ENCODE measurements around the gene POU6F1. TPM values are rescaled to one million over a fixed set of nuclear protein-coding genes. Genes with fewer than 3 reads are reported as not detected.
A peak's percentile ranks its signal among the peaks of the same experiment; 100 is the strongest.

Gene POU6F1
- total RNA-seq, 2 experiments from 2014 or later, result 12.1 to 12.4 TPM

DNA sequence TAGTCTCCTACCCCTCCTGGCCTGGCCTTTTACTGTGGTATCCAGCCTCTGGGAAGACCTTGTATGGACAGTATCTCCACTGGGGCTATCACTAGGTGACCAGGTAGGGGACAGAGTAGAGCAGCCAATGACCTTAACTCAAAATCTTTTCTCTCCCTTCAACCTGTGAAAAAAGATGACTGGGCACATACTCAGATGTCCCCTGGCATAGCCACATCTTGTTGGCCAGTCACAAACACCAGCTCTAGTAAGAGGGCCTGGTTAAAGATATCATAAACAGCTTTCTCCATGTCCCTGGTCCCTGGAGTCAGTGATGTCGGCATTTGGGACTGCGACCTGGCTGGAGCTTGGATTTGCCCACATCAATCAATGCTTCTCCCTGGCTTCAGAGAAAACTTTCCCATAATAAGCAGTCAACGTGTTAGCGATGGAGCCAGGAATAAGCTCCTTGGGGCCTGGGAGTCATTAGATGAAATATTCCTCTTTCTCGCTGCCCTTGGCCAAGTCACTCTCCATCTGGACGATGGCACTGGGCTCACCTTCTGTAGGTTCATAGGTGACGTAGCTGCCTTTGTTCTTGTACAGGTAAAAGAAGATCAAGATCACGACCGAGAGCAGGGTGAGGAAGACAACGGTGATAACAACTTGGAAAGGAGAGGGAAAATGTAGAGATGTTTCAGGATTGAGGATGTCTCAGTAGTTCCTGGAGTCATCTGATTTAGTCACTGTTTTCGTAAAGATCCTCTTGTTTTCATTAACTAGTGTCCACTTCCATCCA is 27.8 kb upstream of the POU6F1 start:
- peak overlapping the region; percentile 15 for H3K4me3 Mint-ChIP-seq
- POLR2A ChIA-PET, result interaction anchor here (0.7 to 1.0 kb wide), 2 partner anchors 25 to 524 kb away, joined by 4 read pairs; no protein-coding TSS in a partner anchor

DNA sequence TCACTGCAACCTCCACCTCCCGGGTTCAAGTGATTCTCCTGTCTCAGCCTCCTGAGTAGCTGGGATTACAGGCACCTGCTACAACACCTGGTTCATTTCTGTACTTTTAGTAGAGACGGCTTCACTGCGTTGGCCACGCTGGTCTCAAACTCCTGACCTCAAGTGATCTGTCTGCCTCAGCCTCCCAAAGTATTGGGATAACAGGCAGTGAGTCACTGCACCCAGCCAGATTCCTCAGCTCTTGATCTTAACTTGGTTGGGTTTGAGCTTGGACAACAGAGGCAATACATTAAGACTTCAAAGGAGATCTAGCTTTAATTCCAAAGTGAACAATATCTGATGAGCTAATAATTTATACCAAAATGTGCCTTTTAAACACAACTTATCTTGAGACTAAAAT is 26.4 kb upstream of the POU6F1 start:
- Mint-ChIP-seq H3K4me3 (no peak overlapping the region), H3K9me3 (no peaks in the 10 kb centered on the region), H3K36me3 (peaks cover 34% of the 10 kb centered on the region), H3K27ac (peak overlapping the region; percentile 71), H3K4me1 (ENCODE audit: low read depth) (peaks cover 58% of the 10 kb centered on the region), H3K27me3 (no peaks in the 10 kb centered on the region)
- ChIA-PET CTCF (interaction anchor here (0.6 to 4.7 kb wide), 4 partner anchors 8 to 46 kb away, joined by 3 to 29 read pairs (median 3); no protein-coding TSS in a partner anchor), POLR2A (interaction anchor here (1.3 kb wide), 1 partner anchor 25 kb away, joined by 4 read pairs; no protein-coding TSS in a partner anchor)
- no peak for DNase-seq
- intact Hi-C loops (cut with micrococcal nuclease), result loop anchor here (10.0 kb wide), 1 partner anchor 479 kb away; the partner anchor contains the start of gene ATF1

More for the DNA sequence above, 27.8 kb upstream of the POU6F1 start:
- Mint-ChIP-seq H3K4me1 (ENCODE audit: low read depth) (peaks cover 51% of the 10 kb centered on the region), H3K27ac (peak overlapping the region; percentile 85), H3K36me3 (peaks cover 23% of the 10 kb centered on the region), H3K27me3 (no peaks in the 10 kb centered on the region), H3K9me3 (no peaks in the 10 kb centered on the region)
- CTCF ChIA-PET, result interaction anchor here (0.9 to 1.9 kb wide), 3 partner anchors 17 to 844 kb away, joined by 3 to 7 read pairs (median 6); no protein-coding TSS in a partner anchor
- intact Hi-C loops (cut with micrococcal nuclease), result loop anchor here (2.0 to 10.0 kb wide), 2 partner anchors 163 to 481 kb away; partner anchors contain the start of genes ATF1 and CSRNP2
- no peak for DNase-seq

DNA sequence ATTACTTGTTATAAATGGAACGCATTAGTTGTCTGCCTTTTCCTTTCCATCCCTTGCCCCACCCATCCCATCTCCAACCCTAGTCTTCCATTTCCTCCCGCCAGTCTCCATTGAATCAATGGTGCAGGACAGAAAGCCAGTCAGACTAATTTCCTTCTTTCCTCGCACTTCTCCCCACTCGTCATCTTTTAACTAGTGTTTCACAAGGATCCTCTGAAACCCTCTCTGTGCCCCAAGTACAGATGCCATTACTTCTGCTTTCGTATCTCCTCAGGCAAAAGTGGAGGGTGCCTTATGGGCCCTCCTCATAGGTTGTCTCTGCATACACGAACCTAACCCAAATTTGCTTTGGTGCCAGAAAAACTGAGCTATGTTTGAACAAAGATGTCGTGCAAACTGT is 25.0 kb upstream of the POU6F1 start:
- no peak overlapping the region for H3K4me3 Mint-ChIP-seq
- H3K27ac Mint-ChIP-seq, result peak overlapping the region; percentile 2
- no peaks in the 10 kb centered on the region for H3K27me3 Mint-ChIP-seq
- H3K4me1 Mint-ChIP-seq (ENCODE audit: low read depth), result peaks cover 58% of the 10 kb centered on the region
- H3K36me3 Mint-ChIP-seq, result peaks cover 38% of the 10 kb centered on the region
- no peak for DNase-seq
- H3K9me3 Mint-ChIP-seq, result no peaks in the 10 kb centered on the region
- POLR2A ChIA-PET, result no interaction called here
- intact Hi-C loops (cut with micrococcal nuclease), result loop anchor here (10.0 kb wide), 1 partner anchor 478 kb away; the partner anchor contains the start of gene ATF1
- CTCF ChIA-PET, result interaction anchor here (4.7 kb wide), 1 partner anchor 9 kb away, joined by 29 read pairs; no protein-coding TSS in a partner anchor

DNA sequence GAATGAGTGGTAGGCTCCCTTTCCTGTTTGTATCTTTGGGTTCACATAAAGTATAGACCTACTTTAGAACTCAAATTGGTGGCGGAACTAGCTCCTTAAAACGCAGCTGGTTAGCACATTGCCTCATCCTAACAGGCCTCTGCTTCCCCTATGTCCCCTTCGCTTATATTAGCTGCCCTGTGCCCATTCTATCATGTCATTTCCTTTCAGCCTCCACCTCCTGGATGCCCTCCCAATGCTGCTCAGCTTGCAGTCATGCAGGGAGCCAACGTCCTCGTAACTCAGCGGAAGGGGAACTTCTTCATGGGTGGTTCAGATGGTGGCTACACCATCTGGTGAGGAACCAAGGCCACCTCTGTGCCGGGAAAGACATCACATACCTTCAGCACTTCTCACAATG is 24.3 kb upstream of the POU6F1 start:
- Mint-ChIP-seq H3K9me3 (no peaks in the 10 kb centered on the region), H3K36me3 (peaks cover 38% of the 10 kb centered on the region), H3K4me3 (no peak overlapping the region), H3K4me1 (ENCODE audit: low read depth) (peaks cover 53% of the 10 kb centered on the region), H3K27ac (no peak overlapping the region), H3K27me3 (no peaks in the 10 kb centered on the region)
- no peak for DNase-seq
- CTCF ChIA-PET, result interaction anchor here (1.0 to 4.7 kb wide), 3 partner anchors 10 to 99 kb away, joined by 3 to 29 read pairs (median 3); no protein-coding TSS in a partner anchor
- intact Hi-C loops (cut with micrococcal nuclease), result loop anchor here (10.0 kb wide), 1 partner anchor 477 kb away; the partner anchor contains the start of gene ATF1
- POLR2A ChIA-PET, result interaction anchor here (0.6 to 0.8 kb wide), 2 partner anchors 189 to 193 kb away, joined by 3 read pairs; no protein-coding TSS in a partner anchor

DNA sequence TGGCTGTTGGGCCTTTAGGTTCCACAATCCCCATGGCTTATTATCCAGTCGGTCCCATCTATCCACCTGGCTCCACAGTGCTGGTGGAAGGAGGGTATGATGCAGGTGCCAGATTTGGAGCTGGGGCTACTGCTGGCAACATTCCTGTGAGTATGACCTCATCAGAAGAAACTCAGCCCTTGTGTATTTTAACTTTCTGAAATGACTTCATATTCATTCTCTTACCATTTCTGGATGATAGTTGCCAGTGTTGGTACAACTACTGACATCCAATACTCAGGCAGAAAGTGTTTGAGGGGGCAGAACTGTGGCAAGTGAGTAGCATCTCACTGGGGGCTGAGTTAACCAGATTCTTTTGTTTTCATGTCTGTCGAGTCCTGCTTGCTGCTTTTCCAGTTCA is 23.1 kb upstream of the POU6F1 start:
- Mint-ChIP-seq H3K27me3 (no peaks in the 10 kb centered on the region), H3K36me3 (peaks cover 38% of the 10 kb centered on the region), H3K4me1 (ENCODE audit: low read depth) (peaks cover 42% of the 10 kb centered on the region), H3K4me3 (no peak overlapping the region), H3K27ac (peak overlapping the region; percentile 98), H3K9me3 (no peaks in the 10 kb centered on the region)
- CTCF ChIA-PET, result interaction anchor here (0.5 to 4.7 kb wide), 3 partner anchors 11 to 188 kb away, joined by 3 to 29 read pairs (median 4); no protein-coding TSS in a partner anchor
- DNase-seq, result no peak
- intact Hi-C loops (cut with micrococcal nuclease), result loop anchor here (10.0 kb wide), 1 partner anchor 476 kb away; the partner anchor contains the start of gene ATF1
- POLR2A ChIA-PET, result interaction anchor here (1.0 kb wide), 1 partner anchor 23 kb away, joined by 3 read pairs; the partner anchor contains the start of gene POU6F1

DNA sequence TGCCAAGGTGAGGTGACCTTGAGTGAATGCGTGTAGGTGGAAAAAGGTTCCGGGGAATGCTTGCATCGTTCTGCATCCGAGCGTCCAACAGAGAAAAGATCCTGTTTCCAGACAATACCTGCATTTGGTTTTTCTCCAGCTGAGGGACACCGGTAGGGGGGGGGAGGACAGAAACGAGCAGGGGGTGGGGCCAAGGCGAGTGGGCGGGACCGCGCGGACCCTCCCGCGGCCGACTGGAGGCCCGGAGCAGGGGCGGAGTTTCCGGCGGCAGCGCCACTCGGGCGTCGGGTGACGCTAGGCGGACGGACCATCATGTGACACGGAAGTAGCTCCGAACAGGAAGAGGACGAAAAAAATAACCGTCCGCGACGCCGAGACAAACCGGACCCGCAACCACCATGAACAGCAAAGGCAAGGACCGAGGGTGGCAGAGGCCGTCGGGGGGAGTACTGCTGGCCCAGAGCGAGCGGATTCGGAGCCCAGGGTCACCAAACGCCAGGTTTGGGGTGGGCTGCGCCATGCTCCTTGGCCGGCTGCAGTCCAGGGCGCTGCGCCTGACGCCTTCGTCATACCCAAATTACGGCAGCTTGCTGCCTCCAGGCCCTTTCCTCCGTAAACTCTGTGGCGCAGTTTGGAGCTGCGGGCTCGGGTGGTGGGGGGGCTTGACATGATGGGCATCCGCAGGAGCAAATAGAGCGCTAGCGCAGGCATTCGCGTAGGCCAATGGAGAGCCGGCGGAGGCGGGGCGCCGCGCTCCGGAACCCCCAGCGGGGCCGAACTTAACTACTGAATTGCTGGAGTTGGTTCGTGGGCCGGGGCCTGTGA is 20.9 kb upstream of the POU6F1 start, which contains the start of gene DAZAP2:
DAZAP2 (plus strand) TSS at position 317 of the 825 bp plus-strand sequence; CDS start at position 399, 82 bp downstream.
- intact Hi-C loops (cut with micrococcal nuclease), result loop anchor here (1.0 to 2.0 kb wide), 5 partner anchors 20 to 214 kb away; partner anchors contain the start of genes CSRNP2, LETMD1, POU6F1 and TFCP2
- POLR2A ChIA-PET, result interaction anchor here (0.6 to 2.2 kb wide), 14 partner anchors 8 to 223 kb away, joined by 3 to 16 read pairs (median 4); partner anchors contain the start of genes CSRNP2, POU6F1 and SLC11A2
- peak within 1 kb of the TSS; percentile 98 for H3K27ac Mint-ChIP-seq
- CTCF ChIA-PET, result interaction anchor here (0.7 to 3.0 kb wide), 10 partner anchors 10 to 474 kb away, joined by 3 to 17 read pairs (median 4); partner anchors contain the start of genes POU6F1 and SMAGP
- peaks cover 33% of the 10 kb centered on the region for H3K4me1 Mint-ChIP-seq (ENCODE audit: low read depth)
- peak within 1 kb of the TSS; percentile 94 for H3K4me3 Mint-ChIP-seq
- peaks cover 33% of the 10 kb centered on the region for H3K36me3 Mint-ChIP-seq
- no peaks in the 10 kb centered on the region for H3K27me3 Mint-ChIP-seq
- no peaks in the 10 kb centered on the region for H3K9me3 Mint-ChIP-seq
- peak; percentile 97 for DNase-seq

DNA sequence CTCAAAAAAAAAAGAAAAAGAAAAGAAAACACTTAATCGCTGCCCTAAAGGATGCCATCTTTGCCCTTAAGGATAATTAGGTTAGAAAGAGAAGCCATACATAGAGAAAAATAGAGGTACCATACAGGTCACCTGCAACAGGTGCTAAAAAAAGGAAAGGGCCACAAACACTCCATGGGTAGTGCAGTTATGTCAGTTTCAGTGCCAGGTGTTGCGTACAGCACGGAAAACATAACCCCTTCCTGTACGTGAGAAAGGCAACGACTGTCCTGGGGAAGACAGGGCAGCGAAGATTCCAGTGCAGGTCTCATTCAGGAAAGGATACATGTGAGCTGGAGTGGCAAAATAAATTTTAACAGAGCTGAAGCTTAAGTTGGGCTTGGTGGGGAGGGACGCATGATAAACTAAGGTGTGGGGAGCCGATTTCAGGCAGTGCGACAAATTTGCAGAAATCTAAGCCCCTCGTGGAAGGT is 20.2 kb upstream of the POU6F1 start:
- H3K9me3 Mint-ChIP-seq, result no peaks in the 10 kb centered on the region
- DNase-seq, result no peak
- H3K27ac Mint-ChIP-seq, result peak overlapping the region; percentile 98
- intact Hi-C loops (cut with micrococcal nuclease), result loop anchor here (1.0 to 2.0 kb wide), 5 partner anchors 20 to 213 kb away; partner anchors contain the start of genes CSRNP2, LETMD1, POU6F1 and TFCP2
- ChIA-PET CTCF (interaction anchor here (1.0 to 3.0 kb wide), 8 partner anchors 9 to 473 kb away, joined by 3 to 17 read pairs (median 5); partner anchors contain the start of genes POU6F1 and SMAGP), POLR2A (interaction anchor here (0.6 to 2.2 kb wide), 12 partner anchors 8 to 222 kb away, joined by 3 to 16 read pairs (median 4); partner anchors contain the start of genes CSRNP2, POU6F1 and SLC11A2)
- peaks cover 33% of the 10 kb centered on the region for H3K36me3 Mint-ChIP-seq
- peaks cover 32% of the 10 kb centered on the region for H3K4me1 Mint-ChIP-seq (ENCODE audit: low read depth)
- H3K27me3 Mint-ChIP-seq, result no peaks in the 10 kb centered on the region
- H3K4me3 Mint-ChIP-seq, result peak overlapping the region; percentile 94

DNA sequence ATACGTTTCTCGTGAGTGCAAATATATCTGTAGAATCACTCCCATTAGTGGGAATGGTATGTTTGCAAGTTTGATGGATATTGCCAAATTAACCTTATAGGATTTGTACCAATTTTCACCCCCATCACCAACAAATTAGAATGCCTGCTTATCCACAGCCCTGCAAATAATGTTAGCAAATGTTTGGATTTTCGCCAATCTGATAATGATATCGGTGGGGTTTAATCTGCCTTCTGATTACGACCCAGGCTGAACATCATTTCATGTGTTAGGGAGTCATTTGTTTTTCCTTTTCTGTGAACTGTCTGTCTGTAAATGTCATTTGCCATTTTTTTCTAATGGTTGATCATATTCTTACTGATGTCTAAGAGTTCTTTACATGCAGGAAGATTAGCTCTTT is 16.7 kb upstream of the POU6F1 start:
- Mint-ChIP-seq H3K27me3 (no peaks in the 10 kb centered on the region), H3K4me1 (ENCODE audit: low read depth) (peaks cover 8% of the 10 kb centered on the region), H3K27ac (no peak overlapping the region), H3K4me3 (no peak overlapping the region), H3K9me3 (no peaks in the 10 kb centered on the region), H3K36me3 (peaks cover 4% of the 10 kb centered on the region)
- intact Hi-C loops (cut with micrococcal nuclease), result no loop called here
- POLR2A ChIA-PET, result no interaction called here
- DNase-seq, result no peak
- CTCF ChIA-PET, result interaction anchor here (0.9 kb wide), 1 partner anchor 15 kb away, joined by 3 read pairs; no protein-coding TSS in a partner anchor

DNA sequence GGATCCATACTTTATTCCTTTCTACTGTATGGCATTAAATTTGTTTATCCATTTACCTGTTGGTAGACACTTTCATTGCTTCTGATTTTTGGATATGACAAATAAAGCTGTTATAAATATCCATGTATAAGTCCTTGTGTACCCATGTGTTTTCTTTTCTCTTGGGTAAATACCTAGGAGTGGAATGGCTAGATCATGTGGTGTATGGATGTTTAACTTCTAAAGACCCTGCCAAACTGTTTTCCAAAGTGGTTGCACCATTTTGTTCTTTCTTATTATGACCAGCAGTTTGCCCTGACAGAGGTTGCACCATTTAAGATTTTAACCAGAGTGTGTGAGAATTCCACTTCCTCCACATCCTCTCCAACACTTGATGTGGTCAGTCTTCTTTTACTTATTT is 14.8 kb upstream of the POU6F1 start:
- Mint-ChIP-seq H3K27ac (no peak overlapping the region), H3K9me3 (no peaks in the 10 kb centered on the region), H3K36me3 (no peaks in the 10 kb centered on the region), H3K4me1 (ENCODE audit: low read depth) (no peaks in the 10 kb centered on the region), H3K27me3 (no peaks in the 10 kb centered on the region), H3K4me3 (no peak overlapping the region)
- POLR2A ChIA-PET, result no interaction called here
- CTCF ChIA-PET, result no interaction called here
- intact Hi-C loops (cut with micrococcal nuclease), result no loop called here
- no peak for DNase-seq

DNA sequence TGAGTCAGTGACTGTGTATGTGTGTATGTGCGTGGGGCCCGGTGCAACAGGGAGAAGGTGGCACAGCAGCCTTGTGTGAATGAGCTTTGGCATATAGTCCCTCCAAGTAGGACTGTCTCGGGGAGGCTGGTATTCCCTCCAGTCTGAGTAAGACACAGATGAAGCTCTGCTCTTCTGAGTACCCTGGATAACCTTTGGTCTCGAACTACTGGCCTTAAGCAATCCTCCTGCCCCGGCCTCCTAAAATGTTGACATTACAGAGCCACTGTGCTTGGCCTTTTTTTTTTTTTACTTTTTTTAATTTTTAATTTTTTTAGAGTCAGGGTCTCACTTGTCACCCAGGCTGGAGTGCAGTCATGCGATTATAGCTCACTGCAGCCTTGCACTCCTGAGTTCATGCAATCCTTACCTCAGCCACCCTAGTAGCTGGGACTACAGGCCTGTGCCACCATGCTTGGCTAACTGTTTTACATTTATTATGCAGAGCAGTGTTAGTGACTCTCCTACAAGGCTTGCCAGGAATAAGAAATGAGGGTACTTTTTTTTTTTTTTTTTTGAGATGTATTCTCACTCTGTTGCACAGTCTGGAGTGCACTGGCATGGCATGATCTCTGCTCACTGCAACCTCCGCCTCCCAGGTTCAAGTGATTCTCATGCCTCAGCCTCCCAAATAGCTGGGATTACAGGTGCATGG is 11.4 kb upstream of the POU6F1 start:
- CTCF ChIA-PET, result interaction anchor here (0.8 to 1.3 kb wide), 3 partner anchors 9 to 112 kb away, joined by 3 to 5 read pairs (median 4); partner anchors contain the start of gene DAZAP2
- Mint-ChIP-seq H3K4me3 (no peak overlapping the region), H3K9me3 (no peaks in the 10 kb centered on the region), H3K36me3 (no peaks in the 10 kb centered on the region), H3K27ac (no peak overlapping the region), H3K4me1 (ENCODE audit: low read depth) (peaks cover 2% of the 10 kb centered on the region), H3K27me3 (no peaks in the 10 kb centered on the region)
- no peak for DNase-seq
- intact Hi-C loops (cut with micrococcal nuclease), result no loop called here
- POLR2A ChIA-PET, result interaction anchor here (1.0 kb wide), 1 partner anchor 9 kb away, joined by 3 read pairs; the partner anchor contains the start of gene DAZAP2

All from activated CD4-positive, alpha-beta memory T cell treated with anti-CD3 and anti-CD28 coated beads for 36 hours (primary cell).